HepG2 (cell line): ENCODE measurements around the gene EGFR. TPM values are rescaled to one million over a fixed set of nuclear protein-coding genes. Genes with fewer than 3 reads are reported as not detected.
A peak's percentile ranks its signal among the peaks of the same experiment; 100 is the strongest.

ENCODE experiments used
- ATAC-seq: fragments of 200-7000 bp; cut with Tn5 transposase; 3 replicates; pipeline ENCODE4 v1.9.1; 2020; ENCODE audit warnings: mild to moderate bottlenecking, moderate library complexity
- BruUV-seq: library from RNA; stranded (reverse); fragments of 400-500 nt; replicated peaks from 2 replicates; lab custom pipeline; 2021; lab: Mats Ljungman, UMichigan
- CTCF ChIA-PET: fragments of 300-600 bp; formaldehyde crosslinking; extraction: SDS; loops from one replicate; lab custom pipeline; 2021; ENCODE audit warnings: low total read pairs, inconsistent platforms, low intra/inter-chr PET ratio; lab: Yijun Ruan, JAX
- POLR2A ChIA-PET: fragments of 350-600 bp; sonication (Branson Sonifier 250); formaldehyde crosslinking; loops from one replicate; lab custom pipeline; 2020; ENCODE audit warnings: antibody characterized with exemption, inconsistent platforms; lab: Yijun Ruan, JAX
- DNase-seq: peaks from one replicate; pipeline ENCODE4 v3.0.0-alpha.2; 2015; ENCODE audit warnings: low spot score
- FAIRE-seq: peaks from 3 replicates; lab custom pipeline; 2011; peaks lifted over from hg19 to GRCh38; lab: Jason Lieb, UNC
- H2AFZ ChIP-seq: one replicate; pipeline ENCODE4 v1.6.1; 2011; ENCODE audit warnings: low read length, inconsistent platforms
- H3K27ac ChIP-seq: fragments of 300-600 bp; 3 replicates; pipeline ENCODE4 v1.8.0; 2011; ENCODE audit warnings: mixed run types, mild to moderate bottlenecking, mixed read lengths, low read length, inconsistent platforms; ENCODE audit not compliant: insufficient read depth; ENCODE audit errors: extremely low read length
- H3K27me3 ChIP-seq, 2 experiments: fragments of 200-600 bp in 1 of 2; 2 replicates in 1 of 2; 3 replicates in 1 of 2; pipeline versions ENCODE4 v1.6.0 to v1.8.0; 2011; ENCODE audit warnings: low read length in 2 of 2, mild to moderate bottlenecking in 2 of 2, moderate library complexity in 2 of 2, inconsistent platforms in 1 of 2; ENCODE audit not compliant: insufficient read depth in 2 of 2, control insufficient read depth in 1 of 2
- H3K36me3 ChIP-seq, 2 experiments: fragments of 200-600 bp in 1 of 2; replicated peaks in 1 of 2; 2 replicates in 1 of 2; 3 replicates in 1 of 2; pipeline versions ENCODE4 v1.5.1 to v1.8.0; 2011; ENCODE audit warnings: low read length in 2 of 2, inconsistent platforms in 1 of 2; ENCODE audit not compliant: insufficient read depth in 2 of 2, control insufficient read depth in 1 of 2
- H3K4me1 ChIP-seq: 2 replicates; pipeline ENCODE4 v1.5.1; 2012; ENCODE audit warnings: low read length, inconsistent platforms; ENCODE audit not compliant: insufficient read depth
- H3K4me2 ChIP-seq: 2 replicates; pipeline ENCODE4 v1.6.0; 2011; ENCODE audit warnings: low read depth, low read length, inconsistent platforms
- H3K4me3 ChIP-seq, 3 experiments: fragments of 200-600 bp in 1 of 3; sonication (generic), shearing (Covaris generic) in 1 of 3; replicated peaks in 1 of 3; 2 replicates each; pipeline ENCODE4 v1.5.1; 2011 to 2016; ENCODE audit warnings: low read length in 3 of 3, inconsistent platforms in 2 of 3, low read depth in 2 of 3, mild to moderate bottlenecking in 2 of 3, control low read depth in 1 of 3, mixed read lengths in 1 of 3; ENCODE audit not compliant: insufficient read depth in 1 of 3
- H3K79me2 ChIP-seq: one replicate; pipeline ENCODE4 v1.6.1; 2011; ENCODE audit warnings: low read length, inconsistent platforms; ENCODE audit not compliant: insufficient read depth
- H3K9ac ChIP-seq: 2 replicates; pipeline ENCODE4 v1.6.0; 2011; ENCODE audit warnings: mild to moderate bottlenecking, low read depth, low read length, inconsistent platforms; ENCODE audit not compliant: insufficient read depth
- H3K9me3 ChIP-seq: 2 replicates; pipeline ENCODE4 v1.5.1; 2012; ENCODE audit warnings: mild to moderate bottlenecking, low read length
- H4K20me1 ChIP-seq: 2 replicates; pipeline ENCODE4 v1.6.0; 2011; ENCODE audit warnings: inconsistent platforms, mild to moderate bottlenecking, low read length, moderate library complexity; ENCODE audit not compliant: insufficient read depth
- ATF7 ChIP-seq, 2 experiments: fragments of 450-650 bp in 1 of 2; sonication (generic) in 1 of 2; formaldehyde crosslinking in 1 of 2; IDR thresholded peaks; 2 replicates each; pipeline versions ENCODE4 v1.4.0 to v1.6.1; 2016 to 2020; ENCODE audit warnings: antibody characterized with exemption in 1 of 2, mild to moderate bottlenecking in 1 of 2, missing genetic modification reagents in 1 of 2
- CC2D1A ChIP-seq: sonication (generic); formaldehyde crosslinking; IDR thresholded peaks from 2 replicates; pipeline ENCODE4 v1.8.1; 2023; ENCODE audit warnings: mild to moderate bottlenecking, missing genetic modification reagents
- CREB1 ChIP-seq, 2 experiments: fragments of 450-650 bp in 1 of 2; IDR thresholded peaks; 2 replicates each; pipeline ENCODE4 v1.6.1; 2016 to 2017; ENCODE audit warnings: control low read depth in 1 of 2, mild to moderate bottlenecking in 1 of 2, missing compliant biosample characterization in 1 of 2, missing genetic modification characterization in 1 of 2
- IRF1 ChIP-seq: sonication (generic); formaldehyde crosslinking; IDR thresholded peaks from 2 replicates; pipeline ENCODE4 v1.4.0; 2020; ENCODE audit warnings: low read depth, mild to moderate bottlenecking, missing genetic modification reagents
- REPIN1 ChIP-seq: sonication (generic); formaldehyde crosslinking; IDR thresholded peaks from 2 replicates; pipeline ENCODE4 v1.8.0; 2022; ENCODE audit warnings: missing genetic modification reagents, low read depth, mild to moderate bottlenecking, borderline replicate concordance
- SMAD1 ChIP-seq: sonication (generic); formaldehyde crosslinking; IDR thresholded peaks from 2 replicates; pipeline ENCODE4 v1.4.0; 2020; ENCODE audit warnings: missing genetic modification reagents, low read depth, mild to moderate bottlenecking, borderline replicate concordance
- TEAD3 ChIP-seq: optimal IDR thresholded peaks from 2 replicates; pipeline ENCODE3; 2016; ENCODE audit warnings: borderline replicate concordance
- ZMAT5 ChIP-seq: sonication (generic); formaldehyde crosslinking; IDR thresholded peaks from 2 replicates; pipeline ENCODE4 v1.5.0; 2020; ENCODE audit warnings: mild to moderate bottlenecking, low read depth, missing genetic modification reagents, borderline replicate concordance
- ZNF331 ChIP-seq: sonication (generic); formaldehyde crosslinking; IDR thresholded peaks from 2 replicates; pipeline ENCODE4 v1.4.0; 2020; ENCODE audit warnings: missing genetic modification reagents
- ZNF770 ChIP-seq: sonication (generic); formaldehyde crosslinking; IDR thresholded peaks from 2 replicates; pipeline ENCODE4 v1.5.0; 2020; ENCODE audit warnings: mild to moderate bottlenecking, missing genetic modification reagents
- ZNF775 ChIP-seq: sonication (generic); formaldehyde crosslinking; IDR thresholded peaks from 2 replicates; pipeline ENCODE4 v1.4.0; 2020; ENCODE audit warnings: missing genetic modification reagents, mild to moderate bottlenecking, moderate library complexity, borderline replicate concordance
- ZNF788 ChIP-seq: sonication (generic); formaldehyde crosslinking; IDR thresholded peaks from 2 replicates; pipeline ENCODE4 v1.5.0; 2020; ENCODE audit warnings: mild to moderate bottlenecking, missing genetic modification reagents, borderline replicate concordance
- ZSCAN12 ChIP-seq: sonication (generic); formaldehyde crosslinking; IDR thresholded peaks from 2 replicates; pipeline ENCODE4 v1.9.0; 2021; ENCODE audit warnings: mild to moderate bottlenecking, missing genetic modification reagents
- WGBS: methylation state at CpG from one replicate; pipeline ENCODE4 v1.1.6; 2017; ENCODE audit warnings: low lambda C conversion rate; 5-methylcytosine and 5-hydroxymethylcytosine counted together
- in situ Hi-C: cut with HindIII; loops from 2 replicates; pipeline ENCODE4 v1.10.0; 2017; ENCODE audit warnings: low pct_unique_long_range_greater_than_20kb; ENCODE audit not compliant: extremely low pct_ligation_motif_present
- intact Hi-C: fragments of 100-400 bp; cut with micrococcal nuclease; formaldehyde crosslinking; loops from one replicate; pipeline ENCODE4 v1.10.0; 2022; ENCODE audit not compliant: unreplicated experiment
- polyA plus RNA-seq, 8 experiments: library from polyadenylated mRNA; depleted of rRNA in 3 of 8; stranded (reverse) in 7 of 8; unstranded in 1 of 8; fragments of >200 nt; fragmentation: Illumina TruSeq in 4 of 8; extraction: Trizol in 4 of 8; gene quantifications; 2 replicates each; pipeline versions ENCODE4 v1.2.1 to v1.2.3, GENCODE V29; 2011 to 2016; ENCODE audit warnings: low read depth in 4 of 8, missing spikeins in 1 of 8, mixed read lengths in 1 of 8; ENCODE audit not compliant: insufficient read depth in 1 of 8
- total RNA-seq, 5 experiments: library from RNA; depleted of rRNA; stranded (reverse); fragments of >200 nt; fragmentation: Illumina TruSeq; extraction: Trizol; gene quantifications; 2 replicates each; pipeline ENCODE4 v1.2.3, GENCODE V29; 2016; ENCODE audit warnings: low read depth in 1 of 5
- TF ChIP-seq, protein P1 (sequence below): sonication (generic); formaldehyde crosslinking; IDR thresholded peaks from 2 replicates; pipeline ENCODE4 v1.8.0; 2022; ENCODE audit warnings: missing genetic modification reagents, low read depth, mild to moderate bottlenecking, borderline replicate concordance
- TF ChIP-seq, protein P2 (sequence below): IDR thresholded peaks from 2 replicates; pipeline ENCODE4 v1.6.1; 2016; ENCODE audit warnings: low read depth, borderline replicate concordance
- TF ChIP-seq, protein P3 (sequence below): sonication (generic); formaldehyde crosslinking; IDR thresholded peaks from 2 replicates; pipeline ENCODE4 v1.5.0; 2020; ENCODE audit warnings: missing genetic modification reagents

The EGFR gene
- total and polyA plus RNA-seq, 2 of the 13 experiments (the other 11 are each of a cell fraction or from before 2014, with no cell fraction given) = 7.0 to 10.0 TPM

- TF ChIP-seq IRF1 (CRISPR knock-in tag) (no peak), ZNF770 (CRISPR knock-in tag) (no peak), REPIN1 (CRISPR knock-in tag) (no peak), SMAD1 (no peak)
These were observed 8.2 kb downstream of the EGFR start (continued) for GRCh38 chr7:55026867-55027490.

DNA sequence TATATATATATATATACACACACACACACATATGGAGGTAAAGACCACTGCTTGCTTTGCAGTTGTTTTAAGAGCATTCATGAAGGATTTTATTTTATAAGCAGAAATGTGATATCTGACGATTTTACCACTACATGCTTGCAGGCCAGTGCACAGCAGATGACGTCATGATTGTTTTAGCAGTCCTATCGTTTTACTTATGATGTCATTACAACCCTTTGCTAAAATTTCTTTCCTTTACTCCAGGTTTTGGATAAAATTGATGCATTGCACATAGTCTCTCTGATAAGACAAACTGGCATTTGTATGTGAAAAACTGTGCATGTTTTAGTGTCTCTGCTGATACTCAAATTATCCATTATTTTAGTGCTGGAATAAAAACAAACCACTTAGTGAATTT, 9.2 kb downstream of the EGFR start:
- POLR2A ChIA-PET = no interaction called here
- no peak for ATAC-seq
- Histone ChIP-seq H3K4me3 (no peak overlapping the region), H3K27ac (no peak overlapping the region), H2AFZ (no peak overlapping the region), H3K27me3 (no peaks in the 10 kb centered on the region), H3K4me1 (peaks cover 43% of the 10 kb centered on the region), H3K9me3 (no peaks in the 10 kb centered on the region), H4K20me1 (no peaks in the 10 kb centered on the region), H3K9ac (no peak overlapping the region), H3K36me3 (no peaks in the 10 kb centered on the region), H3K79me2 (no peaks in the 10 kb centered on the region), H3K4me2 (no peak overlapping the region)
- in situ Hi-C loops = no loop called here
- DNase-seq = no peak
- 76% methylated on average over 3 of the region's 3 CpGs for WGBS
- BruUV-seq = no TSS peak
- no peak for FAIRE-seq
- CTCF ChIA-PET = no interaction called here
- intact Hi-C loops = no loop called here
- TF ChIP-seq CREB1 (IDR thresholded peaks at IDR 0.05) (peak; percentile 51; the same call in 1 of the 2 replicates), CREB1 (CRISPR knock-in tag; IDR thresholded peaks at IDR 0.05) (no peak), ZMAT5 (no peak), ATF7 (IDR thresholded peaks at IDR 0.05) (peak; percentile 87), ATF7 (CRISPR knock-in tag; IDR thresholded peaks at IDR 0.05) (no peak), ZNF775 (CRISPR knock-in tag) (no peak), CC2D1A (CRISPR knock-in tag) (no peak), ZNF788 (CRISPR knock-in tag) (no peak), ZNF331 (CRISPR knock-in tag) (no peak), ZSCAN12 (CRISPR knock-in tag) (no peak), TEAD3 (CRISPR knock-in tag) (no peak)
- TF ChIP-seq, protein P1, sequence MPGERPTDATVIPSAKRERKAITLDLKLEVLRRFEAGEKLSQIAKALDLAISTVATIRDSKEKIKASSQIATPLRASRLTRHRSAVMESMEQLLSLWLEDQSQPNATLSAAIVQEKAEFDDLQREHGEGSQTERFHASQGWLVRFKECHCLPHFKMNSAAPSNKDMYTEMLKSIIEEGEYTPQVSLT = no peak
- TF ChIP-seq, protein P2, sequence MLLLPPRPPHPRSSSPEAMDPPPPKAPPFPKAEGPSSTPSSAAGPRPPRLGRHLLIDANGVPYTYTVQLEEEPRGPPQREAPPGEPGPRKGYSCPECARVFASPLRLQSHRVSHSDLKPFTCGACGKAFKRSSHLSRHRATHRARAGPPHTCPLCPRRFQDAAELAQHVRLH = no peak
- TF ChIP-seq, protein P3, sequence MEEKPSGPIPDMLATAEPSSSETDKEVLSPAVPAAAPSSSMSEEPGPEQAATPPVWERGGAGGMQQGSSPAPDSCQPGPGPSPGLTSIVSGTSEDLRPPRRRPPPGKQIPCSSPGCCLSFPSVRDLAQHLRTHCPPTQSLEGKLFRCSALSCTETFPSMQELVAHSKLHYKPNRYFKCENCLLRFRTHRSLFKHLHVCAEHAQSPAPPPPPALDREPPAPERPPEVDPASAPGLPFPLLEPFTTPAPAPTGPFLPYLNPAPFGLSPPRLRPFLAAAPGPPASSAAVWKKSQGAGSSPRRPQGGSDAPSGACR (CRISPR knock-in tag) = no peak
